Measurements from ENCODE around the gene GMEB2.
"Not testable (repeated sequence)": the region's sequence is repeated elsewhere in the genome, so short reads cannot be mapped to it uniquely, and the experiment has no call there.

GMEB2 gene

GRCh38 chr20:63657260-63657936, 30.5 kb upstream of the GMEB2 start:
- DNase-seq (ENCODE audit: low read depth in 2 of 3, low spot score in 1 of 3): no peak

GRCh38 chr20:63656451-63656850, 29.6 kb upstream of the GMEB2 start:
- no peak for DNase-seq (ENCODE audit: low read depth in 2 of 3, low spot score in 1 of 3)

GRCh38 chr20:63655249-63655648, 28.3 kb upstream of the GMEB2 start:
- no peak for DNase-seq (ENCODE audit: low read depth in 2 of 3, low spot score in 1 of 3)

- DNase-seq (ENCODE audit: low read depth in 2 of 3, low spot score in 1 of 3): no peak
Measured at GRCh38 chr20:63653974-63654668, 27.2 kb upstream of the GMEB2 start.

GRCh38 chr20:63653041-63653973, 26.4 kb upstream of the GMEB2 start, which contains the start of gene STMN3:
Gene STMN3, minus strand, starts transcription at chr20:63653424. Its CDS starts 79 bp downstream, at chr20:63653345.
- peak in 2 of 3 donors; percentile 46 to 66 for DNase-seq (ENCODE audit: low read depth in 2 of 3, low spot score in 1 of 3)

GRCh38 chr20:63652192-63652980, 25.5 kb upstream of the GMEB2 start:
- no peak for DNase-seq (ENCODE audit: low read depth in 2 of 3, low spot score in 1 of 3)

- DNase-seq (ENCODE audit: low read depth in 2 of 3, low spot score in 1 of 3): no peak
Measured at GRCh38 chr20:63651942-63652191, 25.0 kb upstream of the GMEB2 start.

- not testable (repeated sequence) for DNase-seq (ENCODE audit: low read depth in 2 of 3, low spot score in 1 of 3)
Measured at GRCh38 chr20:63650486-63650885, 23.6 kb upstream of the GMEB2 start.

GRCh38 chr20:63648895-63649589, 22.1 kb upstream of the GMEB2 start:
- no peak for DNase-seq (ENCODE audit: low read depth in 2 of 3, low spot score in 1 of 3)

GRCh38 chr20:63648190-63648589, 21.3 kb upstream of the GMEB2 start:
- DNase-seq (ENCODE audit: low read depth in 2 of 3, low spot score in 1 of 3): no peak

- DNase-seq (ENCODE audit: low read depth in 2 of 3, low spot score in 1 of 3): no peak
Measured at GRCh38 chr20:63645218-63645617, 18.3 kb upstream of the GMEB2 start.

GRCh38 chr20:63643946-63644345, 17.0 kb upstream of the GMEB2 start:
- no peak for DNase-seq (ENCODE audit: low read depth in 2 of 3, low spot score in 1 of 3)

- no peak for DNase-seq (ENCODE audit: low read depth in 2 of 3, low spot score in 1 of 3)
Measured at GRCh38 chr20:63643499-63643898, 16.6 kb upstream of the GMEB2 start.

GRCh38 chr20:63642527-63643247, 15.8 kb upstream of the GMEB2 start:
- no peak for DNase-seq (ENCODE audit: low read depth in 2 of 3, low spot score in 1 of 3)

- peak; percentile 95 to 98 (median 97) for DNase-seq (ENCODE audit: low read depth in 2 of 3, low spot score in 1 of 3)
Measured at GRCh38 chr20:63641792-63642523, 15.1 kb upstream of the GMEB2 start.

- no peak for DNase-seq (ENCODE audit: low read depth in 2 of 3, low spot score in 1 of 3)
Measured at GRCh38 chr20:63641146-63641791, 14.4 kb upstream of the GMEB2 start.

- DNase-seq (ENCODE audit: low read depth in 2 of 3, low spot score in 1 of 3): not testable (repeated sequence)
Measured at GRCh38 chr20:63640686-63641085, 13.8 kb upstream of the GMEB2 start.

- no peak for DNase-seq (ENCODE audit: low read depth in 2 of 3, low spot score in 1 of 3)
Measured at GRCh38 chr20:63640086-63640485, 13.2 kb upstream of the GMEB2 start.
